Upper lobe of left lung (tissue), 4 donors: ENCODE results near the gene CRB1.

ENCODE experiments used
- CTCF ChIP-seq, 6 experiments: fragments of 450-650 bp in 4 of 6; fragments of 200-600 bp in 2 of 6; sonication (generic) in 2 of 6; IDR thresholded peaks; one replicate each; pipeline ENCODE4 v1.5.1; 2016 to 2019; ENCODE audit warnings: antibody characterized with exemption in 6 of 6
- EP300 ChIP-seq, 4 donors: sonication (generic); formaldehyde crosslinking; IDR thresholded peaks; one replicate each; pipeline ENCODE4 v1.5.1; 2017; ENCODE audit warnings: antibody characterized with exemption in 4 of 4, control low read depth in 2 of 4
- POLR2A ChIP-seq, 4 donors: fragments of 450-650 bp; IDR thresholded peaks; one replicate each; pipeline ENCODE4 v1.5.1; 2016 to 2017; ENCODE audit warnings: antibody characterized with exemption in 4 of 4, mild to moderate bottlenecking in 2 of 4

GRCh38 chr1:197471248-197471985 is 203.4 kb downstream of the CRB1 start:
- no peak for TF ChIP-seq CTCF (IDR thresholded peaks at IDR 0.05)
- no peak for TF ChIP-seq POLR2A (IDR thresholded peaks at IDR 0.05)
- TF ChIP-seq EP300 (IDR thresholded peaks at IDR 0.05): no peak
